Prostate gland (tissue), 2 donors: ENCODE measurements around the gene FAM20A.

ENCODE experiments used
- POLR2A ChIP-seq: fragments of 450-650 bp; IDR thresholded peaks from one replicate; pipeline ENCODE4 v1.6.1; 2016; ENCODE audit warnings: antibody characterized with exemption, mild to moderate bottlenecking
- POLR2AphosphoS5 ChIP-seq: sonication (generic); formaldehyde crosslinking; IDR thresholded peaks from one replicate; pipeline ENCODE4 v1.6.1; 2017; ENCODE audit warnings: antibody characterized with exemption
- TF ChIP-seq, protein P1 (sequence below), 4 experiments: fragments of 200-600 bp in 2 of 4; fragments of 450-650 bp in 2 of 4; sonication (generic) in 2 of 4; IDR thresholded peaks; 1 replicate in 3 of 4; 2 replicates in 1 of 4; pipeline ENCODE4 v1.5.1; 2016 to 2019; ENCODE audit warnings: antibody characterized with exemption in 4 of 4, mild to moderate bottlenecking in 2 of 4, moderate library complexity in 2 of 4

DNA sequence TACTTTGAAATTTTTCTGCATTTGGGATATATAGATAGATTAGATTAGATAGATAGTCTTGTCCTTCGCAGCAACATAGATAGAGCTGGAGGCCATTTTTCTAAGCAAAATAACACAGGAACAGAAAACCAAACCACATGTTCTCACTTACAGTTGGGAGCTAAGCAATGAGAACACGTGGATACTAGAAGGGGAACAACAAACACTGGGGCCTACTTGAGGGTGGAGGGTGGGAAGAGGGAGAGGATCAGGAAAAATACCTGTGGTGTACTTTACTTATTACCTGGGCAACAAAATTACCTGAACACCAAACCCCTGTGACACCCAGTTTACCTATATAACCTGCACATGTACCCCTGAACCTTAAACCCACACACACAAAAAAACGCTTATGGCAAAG lies 74.6 kb downstream of the FAM20A start:
- TF ChIP-seq, protein P1, sequence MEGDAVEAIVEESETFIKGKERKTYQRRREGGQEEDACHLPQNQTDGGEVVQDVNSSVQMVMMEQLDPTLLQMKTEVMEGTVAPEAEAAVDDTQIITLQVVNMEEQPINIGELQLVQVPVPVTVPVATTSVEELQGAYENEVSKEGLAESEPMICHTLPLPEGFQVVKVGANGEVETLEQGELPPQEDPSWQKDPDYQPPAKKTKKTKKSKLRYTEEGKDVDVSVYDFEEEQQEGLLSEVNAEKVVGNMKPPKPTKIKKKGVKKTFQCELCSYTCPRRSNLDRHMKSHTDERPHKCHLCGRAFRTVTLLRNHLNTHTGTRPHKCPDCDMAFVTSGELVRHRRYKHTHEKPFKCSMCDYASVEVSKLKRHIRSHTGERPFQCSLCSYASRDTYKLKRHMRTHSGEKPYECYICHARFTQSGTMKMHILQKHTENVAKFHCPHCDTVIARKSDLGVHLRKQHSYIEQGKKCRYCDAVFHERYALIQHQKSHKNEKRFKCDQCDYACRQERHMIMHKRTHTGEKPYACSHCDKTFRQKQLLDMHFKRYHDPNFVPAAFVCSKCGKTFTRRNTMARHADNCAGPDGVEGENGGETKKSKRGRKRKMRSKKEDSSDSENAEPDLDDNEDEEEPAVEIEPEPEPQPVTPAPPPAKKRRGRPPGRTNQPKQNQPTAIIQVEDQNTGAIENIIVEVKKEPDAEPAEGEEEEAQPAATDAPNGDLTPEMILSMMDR (IDR thresholded peaks at IDR 0.05) = no peak
- TF ChIP-seq POLR2A = no peak
- no peak for TF ChIP-seq POLR2AphosphoS5
